Subcutaneous abdominal adipose tissue (tissue), 5 donors: ENCODE measurements around the gene FANCD2.

Source experiments
- H3K27ac ChIP-seq: one replicate; pipeline ENCODE4 v1.7.0; 2013; ENCODE audit warnings: low read depth, mild to moderate bottlenecking, inconsistent platforms, low read length, moderate library complexity
- H3K27me3 ChIP-seq, 5 donors: one replicate each; pipeline ENCODE4 v1.7.0; 2013; ENCODE audit warnings: low read length in 5 of 5, inconsistent platforms in 1 of 5; ENCODE audit not compliant: control insufficient read depth in 5 of 5, insufficient read depth in 4 of 5
- H3K36me3 ChIP-seq, 5 donors: one replicate each; pipeline ENCODE4 v1.7.0; 2013; ENCODE audit warnings: low read length in 5 of 5; ENCODE audit not compliant: control insufficient read depth in 5 of 5, insufficient read depth in 5 of 5
- H3K4me1 ChIP-seq, 5 donors: one replicate each; pipeline ENCODE4 v1.7.0; 2013; ENCODE audit warnings: low read length in 5 of 5, mild to moderate bottlenecking in 3 of 5, moderate library complexity in 1 of 5; ENCODE audit not compliant: control insufficient read depth in 5 of 5, insufficient read depth in 5 of 5
- H3K4me3 ChIP-seq, 5 donors: one replicate each; pipeline ENCODE4 v1.7.0; 2013; ENCODE audit warnings: low read length in 5 of 5, low read depth in 1 of 5
- H3K9ac ChIP-seq, 5 donors: one replicate each; pipeline ENCODE4 v1.7.0; 2013; ENCODE audit warnings: low read length in 5 of 5, mild to moderate bottlenecking in 4 of 5, moderate library complexity in 3 of 5
- H3K9me3 ChIP-seq, 5 donors: one replicate each; pipeline ENCODE4 v1.7.0; 2013; ENCODE audit warnings: low read length in 5 of 5; ENCODE audit not compliant: control insufficient read depth in 5 of 5
- donor health status: healthy.
- donor health status: healthy.
- donor health status: healthy.
- donor health status: healthy.
- donor health status: healthy.

Gene FANCD2

GRCh38 chr3:10093678-10094077 lies 67.4 kb downstream of the FANCD2 start:
- H3K27ac ChIP-seq: no peak overlapping the region
- H3K4me3 ChIP-seq: no peak overlapping the region
- no peaks in the 10 kb centered on the region for H3K36me3 ChIP-seq
- H3K4me1 ChIP-seq: no peaks in the 10 kb centered on the region
- no peak overlapping the region for H3K9ac ChIP-seq
- no peaks in the 10 kb centered on the region for H3K9me3 ChIP-seq
- H3K27me3 ChIP-seq: no peaks in the 10 kb centered on the region

GRCh38 chr3:10099041-10099440 lies 72.8 kb downstream of the FANCD2 start:
- Histone ChIP-seq H3K9ac (no peak overlapping the region), H3K36me3 (no peaks in the 10 kb centered on the region), H3K27ac (no peak overlapping the region), H3K4me3 (no peak overlapping the region), H3K9me3 (no peaks in the 10 kb centered on the region), H3K27me3 (no peaks in the 10 kb centered on the region), H3K4me1 (no peaks in the 10 kb centered on the region)

GRCh38 chr3:10106919-10107318 lies 80.7 kb downstream of the FANCD2 start:
- H3K36me3 ChIP-seq: no peaks in the 10 kb centered on the region
- H3K4me3 ChIP-seq: no peak overlapping the region
- H3K4me1 ChIP-seq: no peaks in the 10 kb centered on the region
- H3K9ac ChIP-seq: no peak overlapping the region
- H3K27me3 ChIP-seq: peaks cover 0 to 14% (median 3%) of the 10 kb centered on the region in 5 donors
- no peaks in the 10 kb centered on the region for H3K9me3 ChIP-seq
- no peak overlapping the region for H3K27ac ChIP-seq

GRCh38 chr3:10108091-10108490 lies 81.9 kb downstream of the FANCD2 start, which contains the start of gene FANCD2OS:
FANCD2OS (minus strand) TSS chr3:10108255; CDS start chr3:10104774, 3,481 bp downstream.
- Histone ChIP-seq H3K4me3 (no peak within 1 kb of the TSS), H3K9ac (no peak within 1 kb of the TSS), H3K27ac (no peak within 1 kb of the TSS), H3K27me3 (peaks cover 0 to 14% (median 3%) of the 10 kb centered on the region in 5 donors), H3K4me1 (no peaks in the 10 kb centered on the region), H3K36me3 (no peaks in the 10 kb centered on the region), H3K9me3 (no peaks in the 10 kb centered on the region)

GRCh38 chr3:10115326-10116137 lies 89.3 kb downstream of the FANCD2 start, which contains the start of gene BRK1:
BRK1 (plus strand) TSS chr3:10115675; CDS start chr3:10115702, 27 bp downstream.
- H3K9ac ChIP-seq: peak within 1 kb of the TSS; percentile 32 to 88 (median 85)
- no peaks in the 10 kb centered on the region for H3K9me3 ChIP-seq
- peaks cover 0 to 12% (median 2%) of the 10 kb centered on the region in 5 donors for H3K36me3 ChIP-seq
- peaks cover 6 to 18% (median 16%) of the 10 kb centered on the region in 5 donors for H3K4me1 ChIP-seq
- H3K27ac ChIP-seq: peak within 1 kb of the TSS; percentile 86
- H3K4me3 ChIP-seq: peak within 1 kb of the TSS; percentile 93 to 100 (median 99)
- peaks cover 0 to 4% (median 0%) of the 10 kb centered on the region in 5 donors for H3K27me3 ChIP-seq

- Histone ChIP-seq H3K27ac (peak overlapping the region; percentile 86), H3K36me3 (peaks cover 0 to 17% (median 4%) of the 10 kb centered on the region in 5 donors), H3K4me1 (peaks cover 6 to 18% (median 16%) of the 10 kb centered on the region in 5 donors), H3K9me3 (no peaks in the 10 kb centered on the region), H3K4me3 (peak overlapping the region; percentile 93 to 100 (median 99)), H3K9ac (peak overlapping the region; percentile 32 to 88 (median 85)), H3K27me3 (no peaks in the 10 kb centered on the region)
Measured at GRCh38 chr3:10116138-10116460, 89.9 kb downstream of the FANCD2 start.

- Histone ChIP-seq H3K4me1 (peaks cover 6 to 18% (median 16%) of the 10 kb centered on the region in 5 donors), H3K4me3 (peak overlapping the region in 2 of 5 donors; percentile 93 to 100)
Measured at GRCh38 chr3:10116928-10117327, 90.7 kb downstream of the FANCD2 start.

GRCh38 chr3:10119376-10119775 lies 93.1 kb downstream of the FANCD2 start:
- Histone ChIP-seq H3K27me3 (no peaks in the 10 kb centered on the region), H3K27ac (no peak overlapping the region), H3K9me3 (no peaks in the 10 kb centered on the region), H3K9ac (no peak overlapping the region), H3K4me3 (no peak overlapping the region), H3K36me3 (peaks cover 0 to 22% (median 4%) of the 10 kb centered on the region in 5 donors), H3K4me1 (peaks cover 6 to 18% (median 16%) of the 10 kb centered on the region in 5 donors)

More at GRCh38 chr3:10116928-10117327, 90.7 kb downstream of the FANCD2 start:
- Histone ChIP-seq H3K9me3 (no peaks in the 10 kb centered on the region), H3K27me3 (no peaks in the 10 kb centered on the region), H3K36me3 (peaks cover 0 to 21% (median 4%) of the 10 kb centered on the region in 5 donors), H3K9ac (no peak overlapping the region), H3K27ac (no peak overlapping the region)

GRCh38 chr3:10121064-10121463 lies 94.8 kb downstream of the FANCD2 start:
- Histone ChIP-seq H3K9ac (no peak overlapping the region), H3K36me3 (peaks cover 7 to 37% (median 13%) of the 10 kb centered on the region in 5 donors), H3K27ac (no peak overlapping the region), H3K4me1 (peaks cover 3 to 14% (median 13%) of the 10 kb centered on the region in 5 donors), H3K9me3 (no peaks in the 10 kb centered on the region), H3K27me3 (no peaks in the 10 kb centered on the region), H3K4me3 (no peak overlapping the region)

GRCh38 chr3:10122724-10123123 lies 96.5 kb downstream of the FANCD2 start:
- Histone ChIP-seq H3K27me3 (no peaks in the 10 kb centered on the region), H3K9ac (no peak overlapping the region), H3K9me3 (no peaks in the 10 kb centered on the region), H3K4me3 (no peak overlapping the region), H3K27ac (no peak overlapping the region), H3K4me1 (peaks cover 0 to 3% (median 0%) of the 10 kb centered on the region in 5 donors), H3K36me3 (peaks cover 10 to 53% (median 25%) of the 10 kb centered on the region in 5 donors)
